Psoas muscle (tissue), 8 donors: ENCODE results near the gene IL22. TPM values are rescaled to one million over a fixed set of nuclear protein-coding genes. Genes with fewer than 3 reads are reported as not detected.

Experiments used
- ATAC-seq, 4 donors: fragments of 200-7000 bp; cut with Tn5 transposase; one replicate each; pipeline ENCODE4 v1.9.1; 2020; ENCODE audit warnings: moderate library complexity in 3 of 4, mild to moderate bottlenecking in 2 of 4
- DNase-seq, 2 donors: peaks; one replicate each; pipeline ENCODE4 v3.0.0-alpha.2; 2020
- H3K27ac ChIP-seq: fragments of 200-600 bp; one replicate; pipeline ENCODE4 v1.8.0; 2022
- H3K27me3 ChIP-seq, 3 donors: fragments of 200-600 bp in 1 of 3; one replicate each; pipeline versions ENCODE4 v1.6.1 to v1.8.0; 2013 to 2022; ENCODE audit warnings: low read length in 2 of 3, mild to moderate bottlenecking in 2 of 3, moderate library complexity in 1 of 3; ENCODE audit not compliant: insufficient read depth in 3 of 3
- H3K36me3 ChIP-seq, 2 donors: fragments of 200-600 bp in 1 of 2; one replicate each; pipeline versions ENCODE4 v1.6.1 to v1.8.0; 2013 to 2022; ENCODE audit warnings: low read depth in 1 of 2, mild to moderate bottlenecking in 1 of 2, moderate library complexity in 1 of 2; ENCODE audit not compliant: insufficient read depth in 1 of 2
- H3K4me1 ChIP-seq: fragments of 200-600 bp; one replicate; pipeline ENCODE4 v1.8.0; 2022
- H3K4me3 ChIP-seq: fragments of 200-600 bp; one replicate; pipeline ENCODE4 v1.8.0; 2022; ENCODE audit warnings: mild to moderate bottlenecking
- H3K9me3 ChIP-seq: fragments of 200-600 bp; one replicate; pipeline ENCODE4 v1.8.0; 2022
- WGBS, 3 donors: extraction: QIAGEN DNeasy Blood & Tissue Kit; methylation state at CpG; one replicate each; pipeline versions ENCODE4 v1.1.6 to v1.1.7; 2013; 5-methylcytosine and 5-hydroxymethylcytosine counted together
- intact Hi-C, 2 donors: fragments of 100-400 bp; cut with DNase I; formaldehyde crosslinking; loops; one replicate each; pipeline versions ENCODE4 v1.11.0 to v1.14.2; 2022
- polyA plus RNA-seq, 3 donors: library from polyadenylated mRNA; stranded (reverse); fragments of 200-250 nt; gene quantifications; one replicate each; pipeline ENCODE4 v1.2.3, GENCODE V29; 2013
- total RNA-seq, 4 donors: library from RNA; stranded (reverse); fragmentation: NEBNext Ultra II Directional in 2 of 4; extraction: Animal tissue kit (Norgen Biotek cat#: 25700) in 2 of 4; gene quantifications; one replicate each; pipeline versions ENCODE4 v1.2.1 to v1.2.4, GENCODE V29; 2021 to 2023
- TF ChIP-seq, protein P1 (sequence below): fragments of 200-600 bp; IDR thresholded peaks from one replicate; pipeline ENCODE4 v1.8.0; 2022; ENCODE audit warnings: antibody characterized with exemption
- donor health status: healthy with polysubstance abuse.
- donor health status: DM: no; HTN: no; CAD: no; lungs with moderate emphysema.
- donor health status: Bipolar disorder and iron deficiency.
- donor health status: healthy.
- donor health status: DM: yes; HTN: yes; CAD: no.
- donor health status: DM: no; HTN: no; CAD: no.
- donor health status: DM: no; HTN: no; CAD: no.
- donor health status: DM: yes; HTN: yes; CAD: no.

Gene IL22
- total and polyA plus RNA-seq, 7 donors = not detected

DNA sequence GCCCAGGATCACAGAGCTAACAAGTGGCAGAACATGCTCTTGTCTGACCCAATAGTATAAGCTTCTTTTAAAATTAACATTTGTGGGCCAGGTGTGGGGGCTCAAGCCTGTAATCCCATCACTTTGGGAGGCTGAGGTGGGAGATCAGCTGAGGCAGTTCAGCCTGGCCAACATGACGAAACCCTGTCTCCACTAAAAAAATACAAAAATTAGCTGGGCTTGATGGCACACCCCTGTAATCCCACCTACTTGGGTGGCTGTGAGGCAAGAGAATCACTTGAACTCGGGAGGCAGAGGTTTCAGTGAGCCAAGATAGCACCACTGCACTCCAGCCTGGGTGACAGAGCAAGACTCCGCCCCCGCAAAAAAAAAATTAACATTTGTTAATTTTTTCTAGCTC is 33.0 kb upstream of the IL22 start:
- H3K9me3 ChIP-seq = no peaks in the 10 kb centered on the region
- WGBS, 3 donors = 71 to 80% (median 75%) methylated on average over 4 of the region's 4 CpGs
- ATAC-seq (no peak), DNase-seq (no peak)
- TF ChIP-seq, protein P1, sequence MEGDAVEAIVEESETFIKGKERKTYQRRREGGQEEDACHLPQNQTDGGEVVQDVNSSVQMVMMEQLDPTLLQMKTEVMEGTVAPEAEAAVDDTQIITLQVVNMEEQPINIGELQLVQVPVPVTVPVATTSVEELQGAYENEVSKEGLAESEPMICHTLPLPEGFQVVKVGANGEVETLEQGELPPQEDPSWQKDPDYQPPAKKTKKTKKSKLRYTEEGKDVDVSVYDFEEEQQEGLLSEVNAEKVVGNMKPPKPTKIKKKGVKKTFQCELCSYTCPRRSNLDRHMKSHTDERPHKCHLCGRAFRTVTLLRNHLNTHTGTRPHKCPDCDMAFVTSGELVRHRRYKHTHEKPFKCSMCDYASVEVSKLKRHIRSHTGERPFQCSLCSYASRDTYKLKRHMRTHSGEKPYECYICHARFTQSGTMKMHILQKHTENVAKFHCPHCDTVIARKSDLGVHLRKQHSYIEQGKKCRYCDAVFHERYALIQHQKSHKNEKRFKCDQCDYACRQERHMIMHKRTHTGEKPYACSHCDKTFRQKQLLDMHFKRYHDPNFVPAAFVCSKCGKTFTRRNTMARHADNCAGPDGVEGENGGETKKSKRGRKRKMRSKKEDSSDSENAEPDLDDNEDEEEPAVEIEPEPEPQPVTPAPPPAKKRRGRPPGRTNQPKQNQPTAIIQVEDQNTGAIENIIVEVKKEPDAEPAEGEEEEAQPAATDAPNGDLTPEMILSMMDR = no peak
- intact Hi-C loops = no loop called here
- H3K36me3 ChIP-seq = no peaks in the 10 kb centered on the region
- no peak overlapping the region for H3K27ac ChIP-seq
- no peak overlapping the region for H3K4me3 ChIP-seq
- no peaks in the 10 kb centered on the region for H3K27me3 ChIP-seq
- no peaks in the 10 kb centered on the region for H3K4me1 ChIP-seq

DNA sequence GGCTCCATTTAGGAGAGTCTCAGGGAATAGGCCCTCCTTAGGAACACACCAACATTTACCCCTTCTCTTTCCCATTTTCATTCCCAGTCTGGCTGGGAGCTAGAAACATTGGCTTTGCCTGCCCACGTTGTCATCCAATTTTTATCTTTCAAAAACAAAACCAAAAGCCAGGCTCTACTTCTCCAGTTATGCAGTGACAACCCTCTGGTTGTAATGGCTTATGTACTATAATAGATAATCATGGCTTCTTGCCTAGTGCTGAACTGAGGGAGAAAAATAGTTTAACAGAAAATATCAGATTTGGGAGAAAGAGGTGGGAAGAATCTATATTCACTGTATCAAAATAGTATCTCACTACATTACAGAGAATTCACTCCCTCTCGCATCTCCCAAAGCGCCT is 32.1 kb upstream of the IL22 start:
- Histone ChIP-seq H3K4me3 (no peak overlapping the region), H3K27ac (no peak overlapping the region), H3K27me3 (no peaks in the 10 kb centered on the region), H3K9me3 (no peaks in the 10 kb centered on the region), H3K36me3 (no peaks in the 10 kb centered on the region), H3K4me1 (no peaks in the 10 kb centered on the region)
- 68 to 79% (median 71%) methylated on average over 3 of the region's 3 CpGs for WGBS, 3 donors
- TF ChIP-seq, protein P1 = no peak
- intact Hi-C loops = no loop called here
- ATAC-seq = no peak
- DNase-seq = no peak

DNA sequence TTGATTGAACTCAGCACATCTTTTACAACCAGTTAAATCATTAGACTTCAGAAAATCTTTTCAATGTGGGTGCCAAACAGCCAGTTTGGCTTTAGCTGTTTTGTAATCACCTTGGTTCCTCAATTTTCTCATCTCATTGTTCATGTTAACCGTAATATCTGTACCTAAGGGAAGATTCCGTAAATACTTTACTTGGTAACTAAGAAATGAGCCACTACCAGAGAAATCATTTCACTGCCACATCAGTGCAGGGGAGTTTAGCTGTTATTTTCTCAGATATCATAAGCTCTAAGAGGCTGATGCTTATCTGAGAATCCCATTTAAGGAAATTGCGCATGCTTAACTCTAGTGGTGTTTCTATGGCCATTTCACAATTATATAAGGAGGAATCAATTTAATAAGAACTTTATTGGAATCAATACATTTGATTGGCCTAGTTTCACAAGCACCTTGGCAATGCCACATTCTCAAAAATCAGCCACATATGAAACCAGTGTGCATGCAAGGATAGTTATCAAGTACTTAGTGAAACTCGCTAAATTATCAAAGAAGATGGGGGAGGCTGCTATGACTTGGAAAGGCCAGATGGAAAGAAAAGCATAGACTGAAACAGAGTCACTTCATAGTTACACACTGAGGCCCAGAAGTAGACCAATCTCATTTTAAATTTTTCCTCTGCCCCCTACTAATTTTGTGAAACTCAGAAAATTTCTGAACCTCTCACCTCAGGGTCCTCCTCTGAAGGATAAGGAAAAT is 28.1 kb upstream of the IL22 start:
- Histone ChIP-seq H3K27me3 (no peaks in the 10 kb centered on the region), H3K36me3 (no peaks in the 10 kb centered on the region), H3K9me3 (no peaks in the 10 kb centered on the region), H3K27ac (no peak overlapping the region), H3K4me3 (no peak overlapping the region), H3K4me1 (no peaks in the 10 kb centered on the region)
- DNase-seq = no peak
- intact Hi-C loops = no loop called here
- TF ChIP-seq, protein P1 = no peak
- ATAC-seq = no peak
- WGBS, 3 donors = 94 to 99% (median 94%) methylated on average over 4 of the region's 4 CpGs

DNA sequence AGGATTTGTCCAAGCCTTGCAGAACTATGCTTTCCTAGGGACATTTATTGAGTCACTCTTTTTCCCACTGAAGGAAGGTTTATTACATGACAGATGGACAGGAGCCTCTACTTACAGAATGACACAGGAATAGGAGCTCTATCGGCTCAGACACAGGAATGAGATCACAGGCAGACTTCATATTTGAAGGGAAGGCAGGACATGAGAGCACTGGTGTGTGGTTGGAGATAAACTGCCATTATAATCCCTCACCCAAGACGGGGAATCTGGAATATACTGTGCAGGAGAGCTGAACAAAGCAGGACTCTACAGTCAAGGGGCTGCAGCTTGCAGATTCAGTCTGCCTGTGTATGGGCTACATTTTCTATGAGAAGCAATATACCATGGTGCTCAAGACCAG is 26.8 kb upstream of the IL22 start:
- H3K4me3 ChIP-seq = no peak overlapping the region
- DNase-seq (no peak), ATAC-seq (no peak)
- H3K36me3 ChIP-seq = no peaks in the 10 kb centered on the region
- no peak overlapping the region for H3K27ac ChIP-seq
- 75 to 89% (median 81%) methylated on average over 2 of the region's 2 CpGs for WGBS, 3 donors
- intact Hi-C loops = no loop called here
- H3K9me3 ChIP-seq = no peaks in the 10 kb centered on the region
- no peaks in the 10 kb centered on the region for H3K4me1 ChIP-seq
- TF ChIP-seq, protein P1 = no peak
- H3K27me3 ChIP-seq = no peaks in the 10 kb centered on the region
